COLO829 (cell line): ENCODE measurements around the gene SUGT1.
"Not testable (repeated sequence)": the region's sequence is repeated elsewhere in the genome, so short reads cannot be mapped to it uniquely, and the experiment has no call there.

Source experiments
- DNase-seq: peaks from one replicate; pipeline ENCODE4 v3.0.0; 2012; ENCODE audit warnings: low spot score

The SUGT1 gene

DNA sequence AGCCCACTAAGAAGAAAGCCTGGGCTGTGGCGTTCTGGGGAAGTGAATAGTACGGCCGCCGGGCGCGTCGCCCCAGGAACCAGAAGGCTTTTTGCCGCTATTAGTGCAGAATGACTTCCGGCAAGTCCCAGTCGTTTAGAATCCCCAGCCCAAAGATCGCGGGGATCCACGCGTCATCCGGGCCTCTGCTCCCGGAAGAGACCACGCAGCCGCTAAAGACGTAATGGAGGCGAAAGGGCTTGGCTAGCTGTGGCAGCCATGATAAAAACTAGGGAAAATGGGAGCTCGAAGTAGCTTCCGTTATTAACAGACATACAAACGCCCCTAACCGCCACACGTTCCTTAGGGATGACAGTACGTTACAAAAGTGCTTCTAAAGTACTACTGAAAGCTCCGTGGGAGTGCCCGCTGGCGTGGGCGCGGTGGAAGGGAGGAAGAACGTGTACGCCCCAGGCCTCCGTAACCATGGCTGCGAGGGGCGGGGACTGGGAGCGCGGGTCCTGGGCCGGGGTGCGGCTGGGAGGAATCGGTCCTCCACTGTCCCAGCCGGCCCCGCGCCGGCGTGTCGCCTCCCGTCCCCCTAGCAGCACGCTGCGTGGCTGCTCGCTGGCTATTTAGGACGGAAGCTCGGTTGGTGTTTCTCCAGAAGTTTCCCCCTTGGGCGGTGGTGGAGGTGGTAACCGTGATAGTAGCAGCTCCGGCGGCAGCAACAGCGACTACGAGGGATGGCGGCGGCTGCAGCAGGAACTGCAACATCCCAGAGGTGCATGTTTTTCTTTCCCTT is at the start of gene SUGT1:
TSS of gene SUGT1 (plus strand) at position 641 of the 784 bp plus-strand sequence. CDS start at position 726, 85 bp downstream.
- peak; percentile 85 for DNase-seq

DNA sequence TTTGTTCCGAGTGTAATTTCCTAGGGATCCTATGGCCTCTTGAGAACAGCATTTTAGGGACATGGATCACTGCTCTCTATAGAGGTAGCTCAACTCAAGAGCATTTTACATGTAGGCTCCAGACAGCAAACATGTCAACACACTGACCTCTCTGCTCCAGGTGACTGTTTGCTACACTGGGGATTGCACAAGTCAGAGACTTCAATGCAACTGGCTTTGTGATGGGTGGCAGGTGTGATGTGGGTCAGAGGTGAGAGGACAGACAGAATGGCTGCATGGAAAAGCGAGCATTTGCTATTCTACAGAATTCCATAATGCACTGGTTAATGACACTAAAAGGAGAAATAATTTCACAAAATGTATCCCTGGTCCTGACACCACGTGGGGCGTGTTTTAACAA is 49.3 kb upstream of the SUGT1 start:
- not testable (repeated sequence) for DNase-seq

DNA sequence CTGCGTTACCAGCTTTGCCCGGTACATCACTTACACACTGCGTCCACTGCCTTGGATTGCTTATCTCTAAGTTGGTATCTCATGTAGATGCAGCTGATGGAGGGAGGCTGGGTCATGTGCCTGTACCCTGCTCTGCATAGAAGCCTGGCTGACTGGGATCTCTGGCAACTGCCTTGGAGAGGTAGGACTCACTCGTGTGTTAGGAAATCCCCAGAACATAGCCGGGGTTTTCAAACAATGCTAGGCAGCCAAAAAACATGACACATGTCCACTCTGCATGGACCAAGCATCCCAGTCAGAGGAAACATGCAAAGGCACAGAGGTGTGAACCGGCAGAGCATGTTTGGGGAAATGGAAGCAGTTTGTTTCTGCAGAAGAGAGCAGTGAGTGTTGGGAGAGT is 46.5 kb upstream of the SUGT1 start:
- not testable (repeated sequence) for DNase-seq

DNA sequence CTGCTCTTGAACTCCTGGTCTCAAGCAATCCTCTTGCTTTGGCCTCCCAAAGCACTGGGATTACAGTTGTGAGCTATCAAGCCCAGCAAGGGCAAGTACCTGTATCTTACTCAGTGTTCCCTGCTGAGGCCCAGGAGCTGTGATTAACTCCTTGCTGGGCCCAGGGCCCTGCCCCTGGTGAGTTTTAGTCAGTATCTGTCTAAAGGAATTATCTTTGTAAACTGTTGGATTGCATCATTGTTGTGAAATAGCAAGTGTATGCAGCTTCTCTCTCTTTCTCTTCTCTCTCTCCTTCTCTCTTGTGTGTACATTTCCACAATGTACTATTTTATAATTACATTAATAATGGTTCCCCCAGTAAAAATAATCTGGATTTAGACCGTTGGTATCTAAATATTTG is 45.8 kb upstream of the SUGT1 start:
- not testable (repeated sequence) for DNase-seq

DNA sequence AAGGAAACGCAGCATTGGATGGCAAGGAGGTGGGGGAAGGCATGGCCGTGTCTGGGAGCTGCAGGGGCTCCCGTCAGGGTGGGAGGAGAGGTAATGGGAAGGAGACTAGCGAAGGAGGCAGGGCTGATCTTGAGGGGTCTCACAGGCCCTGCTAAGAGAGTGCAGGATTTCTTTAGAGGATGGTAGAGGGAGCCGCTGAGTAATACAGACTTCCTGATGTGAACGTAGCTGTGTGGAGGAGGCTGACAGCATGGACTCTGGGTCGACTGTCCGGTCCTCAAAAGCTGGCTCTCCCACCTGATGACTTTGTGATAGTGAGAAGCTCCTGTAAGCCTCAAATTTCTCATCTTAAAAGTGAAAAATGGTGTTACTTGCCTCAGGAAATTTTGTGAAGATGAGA is 44.5 kb upstream of the SUGT1 start:
- not testable (repeated sequence) for DNase-seq

DNA sequence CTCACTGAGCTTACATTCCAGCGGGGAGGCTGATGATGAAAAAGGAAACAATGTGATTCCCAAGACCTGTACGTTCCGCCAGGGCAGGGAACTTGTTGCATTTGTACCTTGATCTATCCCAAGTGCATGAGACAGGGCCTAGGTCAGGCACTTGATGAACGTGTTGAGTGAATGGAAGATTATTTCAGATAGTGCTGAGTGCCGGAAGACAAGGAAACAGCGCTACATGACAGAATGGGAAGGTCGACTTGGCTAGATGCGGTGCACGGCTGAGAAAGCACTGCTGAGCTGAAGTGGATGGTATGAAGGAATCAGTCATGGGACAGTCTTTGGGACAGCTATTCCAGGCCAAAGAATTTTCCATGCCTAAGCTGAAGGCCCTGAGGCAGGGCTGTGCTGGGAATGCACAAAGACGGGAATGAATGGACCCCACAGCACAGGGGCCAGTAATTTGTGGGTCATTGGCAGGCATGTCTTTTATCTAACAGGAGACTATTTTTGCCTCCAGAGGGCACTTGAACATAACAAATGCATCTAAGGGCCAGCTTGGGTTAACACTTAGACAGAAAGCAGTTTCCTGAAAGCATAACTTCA is 43.5 kb upstream of the SUGT1 start:
- DNase-seq: peak; percentile 61

DNA sequence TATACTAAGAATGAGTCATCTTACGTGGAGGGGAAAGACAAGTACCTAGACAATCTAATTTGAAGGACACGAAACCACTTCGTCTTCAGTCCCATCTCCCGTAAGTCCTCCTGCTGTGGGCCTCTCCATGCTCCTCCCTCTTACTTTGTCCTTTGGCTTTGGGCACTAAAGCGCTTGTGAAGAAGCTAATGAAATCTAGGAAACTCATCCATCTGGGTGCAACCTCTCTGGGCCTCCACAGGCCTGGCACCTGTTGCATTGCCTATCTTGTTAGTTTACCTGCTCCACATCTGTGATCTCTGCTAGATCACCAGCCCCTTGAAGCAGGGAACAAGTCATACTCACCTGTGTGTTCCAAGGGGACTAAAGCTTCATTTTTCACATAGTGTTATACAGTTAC is 42.5 kb upstream of the SUGT1 start:
- not testable (repeated sequence) for DNase-seq

DNA sequence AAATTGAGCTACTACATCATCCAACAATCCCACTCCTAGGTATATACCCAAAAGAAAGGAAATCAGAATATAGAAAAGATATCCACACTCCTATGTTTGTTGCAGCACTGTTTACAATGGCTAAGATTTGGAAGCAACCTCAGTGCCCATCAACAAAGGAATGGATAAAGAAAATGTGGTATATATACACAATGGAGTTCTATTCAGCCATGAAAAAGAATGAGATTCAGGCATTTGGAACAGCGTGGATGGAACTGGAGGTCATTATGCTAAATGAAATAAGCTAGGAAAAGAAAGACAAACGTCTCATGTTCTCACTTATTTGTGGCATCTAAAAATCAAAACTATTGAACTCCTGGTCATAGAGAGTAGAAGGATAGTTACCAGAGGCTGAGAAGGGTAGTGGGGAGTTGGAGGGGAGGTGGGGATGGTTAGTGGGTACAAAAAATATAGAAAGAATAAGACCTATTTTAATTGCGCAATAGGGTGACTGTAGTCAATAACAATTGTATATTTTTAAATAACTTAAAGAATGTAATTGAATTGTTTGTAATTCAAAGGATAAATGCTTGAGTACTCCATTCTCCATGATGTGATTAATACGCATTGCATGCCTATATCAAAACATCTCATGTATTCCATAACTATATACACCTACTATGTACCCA is 37.4 kb upstream of the SUGT1 start:
- no peak for DNase-seq

DNA sequence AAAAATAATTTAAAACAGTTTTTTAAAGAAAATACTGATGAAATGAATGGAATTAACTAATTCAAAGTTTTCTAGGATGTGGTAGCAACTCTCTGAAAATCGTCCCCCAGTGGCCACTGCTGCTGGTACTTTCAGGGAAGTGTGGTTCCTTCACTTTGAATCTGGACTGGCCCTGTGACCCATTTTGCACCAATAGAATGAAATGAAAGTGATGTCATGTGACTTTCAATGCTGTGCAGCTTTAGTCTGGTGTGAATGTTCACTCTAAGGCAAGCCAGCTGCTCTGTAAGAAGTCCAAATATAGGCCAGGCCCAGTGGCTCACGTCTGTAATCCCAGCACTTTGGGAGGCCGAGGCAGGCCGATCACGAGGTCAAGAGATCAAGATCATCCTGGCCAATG is 36.8 kb upstream of the SUGT1 start:
- no peak for DNase-seq

DNA sequence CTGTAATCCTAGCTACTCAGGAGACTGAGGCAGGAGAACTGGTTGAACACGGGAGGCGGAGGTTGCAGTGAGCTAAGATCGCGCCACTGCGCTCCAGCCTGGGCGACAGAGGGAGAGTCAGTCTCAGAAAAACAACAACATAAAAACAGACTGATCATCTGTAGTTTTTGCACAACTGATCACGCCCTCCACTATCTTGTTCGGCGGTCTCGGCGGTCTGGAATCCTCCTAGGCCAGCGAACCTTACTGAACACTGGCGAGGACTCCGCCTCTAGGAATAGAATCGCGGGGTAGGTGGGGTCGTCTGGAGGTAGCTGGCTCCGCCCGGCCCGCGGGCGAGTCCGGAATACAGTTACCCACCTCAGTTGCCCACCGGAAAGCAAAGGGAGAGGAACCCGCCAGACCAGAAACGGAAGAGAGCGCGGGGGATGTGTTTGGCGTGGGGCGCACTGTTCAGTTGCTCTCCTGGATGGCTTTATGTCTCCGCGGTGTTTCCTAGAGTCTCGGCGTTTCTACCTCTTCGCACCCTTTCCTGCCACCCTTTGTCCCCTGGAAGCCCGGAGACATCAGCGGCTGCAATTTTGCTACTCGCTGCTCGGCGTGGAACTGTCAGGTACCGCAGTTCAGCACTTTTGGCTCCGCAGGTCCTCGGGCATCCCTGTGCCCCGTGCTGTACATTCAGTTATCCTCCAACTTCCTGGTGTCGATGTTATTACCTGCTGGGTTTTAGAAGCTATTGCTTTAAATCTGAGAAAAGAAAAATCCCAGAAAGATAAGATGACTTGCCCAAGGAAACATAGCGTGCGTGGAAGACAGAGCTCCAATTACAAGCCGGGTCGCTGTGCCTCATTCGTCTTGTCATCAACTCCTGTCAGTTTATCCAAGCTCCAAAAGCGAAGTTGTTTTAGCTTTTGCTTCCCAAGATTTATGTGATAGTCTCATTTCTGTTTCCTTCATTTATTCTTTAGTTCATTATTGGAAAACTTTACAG is 35.3 kb upstream of the SUGT1 start:
- peak; percentile 92 for DNase-seq

DNA sequence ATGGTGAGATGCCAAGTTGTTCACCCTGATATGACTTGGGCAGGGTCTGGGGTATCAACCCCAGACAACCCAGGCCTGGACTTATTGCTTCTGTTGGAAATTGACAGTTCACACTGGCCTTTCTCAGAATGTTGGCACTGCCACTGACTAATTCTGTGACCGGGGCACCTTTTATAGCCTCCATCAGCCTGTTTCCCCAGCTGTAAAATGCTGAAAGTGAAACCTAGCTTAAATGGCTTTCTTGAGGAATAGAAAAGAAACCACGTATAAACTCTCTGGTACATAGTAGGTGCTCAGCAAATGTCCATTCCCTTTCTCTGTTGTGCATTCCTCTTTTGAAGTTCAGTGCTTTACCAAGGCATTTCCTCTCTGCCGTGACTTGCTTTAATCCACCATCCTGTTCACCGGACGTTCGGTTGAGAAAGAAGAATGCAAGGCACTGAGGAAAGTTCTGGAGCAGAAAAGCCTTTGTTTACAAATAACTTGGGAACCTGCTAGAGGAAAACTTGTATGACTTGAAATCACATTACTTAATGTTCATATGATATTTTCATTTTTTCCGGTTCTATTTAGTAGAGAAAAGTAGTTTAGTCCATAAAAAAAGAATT is 21.4 kb upstream of the SUGT1 start:
- DNase-seq: not testable (repeated sequence)

DNA sequence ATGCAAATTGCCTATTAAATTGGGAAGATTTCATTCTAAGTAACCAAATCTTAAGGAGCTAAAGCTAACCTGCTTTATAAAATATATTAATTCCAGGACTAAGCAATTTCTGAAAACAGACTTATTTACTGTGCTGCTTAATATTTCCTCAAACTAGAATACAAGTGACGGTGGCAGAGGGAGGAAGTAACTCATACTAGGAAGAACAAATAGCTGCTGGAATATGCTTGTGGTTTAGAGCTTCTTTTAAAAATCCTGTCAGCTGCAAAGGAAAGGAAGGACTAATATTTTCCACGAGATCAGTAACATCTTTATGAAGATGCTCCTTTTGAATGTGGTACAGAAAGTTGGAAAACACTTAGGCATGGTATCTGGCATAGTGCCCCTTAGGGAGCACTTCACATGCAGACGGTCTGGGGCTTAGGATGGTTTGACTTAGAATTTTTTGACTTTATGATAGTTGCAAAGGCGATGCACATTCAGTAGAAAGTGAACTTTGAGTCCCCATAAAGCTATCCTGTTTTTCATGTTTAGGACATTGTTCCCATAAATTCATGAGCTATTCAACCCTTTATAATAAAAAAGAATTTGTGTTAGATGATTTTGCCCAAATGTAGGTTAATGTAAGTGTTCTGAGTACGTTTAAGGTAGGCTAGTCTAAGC is 13.8 kb upstream of the SUGT1 start:
- no peak for DNase-seq

DNA sequence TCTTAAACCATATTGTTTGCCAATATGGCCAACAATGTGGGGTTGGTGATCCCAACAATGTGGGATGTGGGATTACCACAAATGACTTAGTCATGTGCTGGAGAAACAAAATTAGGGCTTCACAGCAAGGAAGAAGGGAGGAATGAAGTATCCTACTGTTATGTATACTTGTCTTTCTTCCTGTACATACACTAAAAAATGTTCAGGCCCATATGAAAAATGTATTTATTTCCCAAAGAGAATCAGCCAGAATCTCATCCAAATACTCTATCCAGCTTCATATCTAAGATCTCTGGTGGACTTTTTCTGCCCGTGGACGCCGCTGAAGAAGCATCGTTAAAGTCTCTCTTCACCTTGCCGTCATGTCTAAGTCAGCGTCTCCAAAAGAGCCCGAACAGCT is 10.5 kb upstream of the SUGT1 start, which contains the start of gene HNRNPA1L2:
TSS of gene HNRNPA1L2 (plus strand) at position 301 of the 400 bp plus-strand sequence. CDS start at position 363, 62 bp downstream.
- DNase-seq: no peak

DNA sequence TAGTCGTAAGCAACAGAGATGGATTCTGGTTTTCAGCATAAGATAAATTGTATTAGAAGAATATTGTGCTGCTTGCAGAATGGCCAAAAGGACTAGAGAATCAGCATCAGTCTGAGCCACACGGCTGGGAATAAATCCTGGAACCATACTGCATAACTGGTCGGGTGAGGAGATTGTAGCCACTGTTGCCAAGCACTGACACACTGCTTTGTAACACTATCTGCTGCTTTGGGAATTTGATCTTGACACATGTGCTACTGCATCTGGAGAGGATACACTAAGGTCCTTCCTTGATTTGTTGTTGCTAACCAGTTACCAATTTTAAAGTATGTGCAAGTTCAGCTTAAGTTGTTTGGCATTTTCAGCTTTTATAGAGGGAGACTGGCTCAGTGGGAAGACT is 8.5 kb upstream of the SUGT1 start:
- no peak for DNase-seq

DNA sequence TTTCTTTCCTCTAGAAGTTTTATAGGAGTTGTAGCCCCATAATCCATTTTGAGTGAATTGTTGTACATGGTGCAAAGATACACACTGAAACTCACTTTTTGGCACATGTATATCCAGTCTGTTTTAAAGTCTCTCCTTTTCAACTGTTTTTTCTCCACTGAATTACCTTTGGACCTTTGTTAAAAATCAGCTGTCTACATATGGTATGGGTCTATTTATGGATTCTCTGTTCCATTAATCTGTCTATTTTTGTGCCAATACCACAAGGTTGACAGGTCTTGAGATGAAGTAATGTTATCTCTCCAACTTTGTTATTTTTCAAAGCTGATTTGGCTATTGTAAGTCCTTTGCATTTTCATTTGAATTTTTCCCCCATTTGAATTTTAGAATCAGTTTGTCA is 5.7 kb upstream of the SUGT1 start:
- DNase-seq: no peak

DNA sequence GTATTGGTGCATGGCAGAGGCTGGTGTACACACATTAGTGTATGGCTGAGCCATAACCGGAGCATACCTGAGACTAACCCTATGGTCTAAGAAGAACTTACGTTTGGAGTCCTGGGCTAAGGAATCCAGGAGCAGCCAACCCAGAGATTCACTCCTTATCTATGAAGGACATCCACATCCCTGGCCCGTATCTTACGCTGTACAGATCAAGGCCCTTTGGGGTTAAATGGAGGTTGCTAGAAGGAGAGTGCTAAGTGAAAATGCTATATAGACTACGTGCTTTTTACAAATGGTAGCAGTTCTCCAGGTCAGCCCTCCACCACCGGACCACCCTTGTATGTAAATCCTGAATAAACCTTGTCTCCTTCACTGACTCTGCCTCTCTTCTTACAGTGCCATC is 1.9 kb upstream of the SUGT1 start:
- DNase-seq: no peak

DNA sequence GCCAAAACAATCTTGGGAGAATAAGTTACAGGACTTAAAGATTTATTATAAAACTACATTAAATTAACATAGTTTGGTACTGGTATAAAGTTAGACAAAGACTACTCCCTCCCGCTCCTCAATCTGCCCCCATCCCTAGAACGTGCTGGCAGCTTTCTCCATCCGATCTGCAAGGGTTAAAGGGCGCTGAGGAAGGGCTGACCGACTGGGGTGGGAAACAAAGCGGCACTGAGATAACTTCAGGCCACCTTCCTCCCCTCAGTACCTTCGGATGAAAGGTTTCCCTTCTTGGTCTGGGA is 790 bp upstream of the SUGT1 start:
- DNase-seq: peak; percentile 13

DNA sequence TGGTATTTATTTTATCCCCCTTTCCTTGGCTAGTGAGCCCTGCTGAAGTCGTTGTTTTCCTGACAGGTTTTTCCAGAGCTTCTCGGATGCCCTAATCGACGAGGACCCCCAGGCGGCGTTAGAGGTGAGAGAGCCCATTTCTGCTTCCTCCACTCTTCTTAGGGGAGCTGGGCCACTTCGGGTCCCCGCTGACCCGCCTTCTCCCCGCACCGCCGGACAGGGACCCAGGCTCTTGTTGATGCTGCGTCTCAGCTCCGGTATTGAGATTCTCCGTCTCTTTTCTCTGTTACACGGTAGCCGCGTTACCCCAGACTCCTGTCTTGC is 306 bp downstream of the SUGT1 start:
- peak; percentile 9 for DNase-seq

DNA sequence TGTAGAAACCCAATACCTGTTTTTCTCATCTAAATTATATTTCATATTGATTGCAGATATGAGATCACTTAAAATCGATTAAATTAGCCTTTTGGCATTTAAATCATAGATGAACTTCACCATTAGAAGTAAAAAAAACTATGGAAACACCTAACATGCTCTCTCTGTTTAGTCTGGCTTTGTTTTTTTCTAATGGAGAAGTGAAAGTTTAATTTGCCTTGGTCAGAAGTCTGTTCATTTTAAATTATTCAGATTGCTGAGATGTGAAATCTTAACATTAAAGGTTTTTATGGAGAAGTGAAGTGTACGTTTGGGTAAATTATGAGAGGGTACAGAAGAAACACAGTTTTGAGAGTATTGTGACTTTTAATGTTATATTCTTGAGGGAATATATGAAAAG is 6.7 kb downstream of the SUGT1 start:
- no peak for DNase-seq

DNA sequence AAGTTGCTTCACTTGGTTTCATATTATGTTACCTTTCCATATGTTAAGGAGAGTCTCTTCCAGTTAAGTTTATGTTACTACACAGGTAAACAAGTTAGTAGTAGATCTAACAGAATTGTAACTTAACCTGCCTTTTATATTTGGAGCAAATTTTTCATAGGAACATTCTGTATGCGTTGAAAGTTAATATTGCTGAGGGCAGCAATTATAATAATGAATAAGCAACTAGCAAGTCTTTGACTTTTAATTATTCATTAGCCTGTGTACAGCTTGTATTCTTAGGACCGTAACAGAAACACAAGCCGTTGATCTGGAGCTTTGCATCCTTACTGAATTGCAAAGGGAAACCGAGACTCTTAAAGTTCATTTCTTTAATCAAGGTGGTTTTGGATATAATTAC is 11.6 kb downstream of the SUGT1 start:
- no peak for DNase-seq

DNA sequence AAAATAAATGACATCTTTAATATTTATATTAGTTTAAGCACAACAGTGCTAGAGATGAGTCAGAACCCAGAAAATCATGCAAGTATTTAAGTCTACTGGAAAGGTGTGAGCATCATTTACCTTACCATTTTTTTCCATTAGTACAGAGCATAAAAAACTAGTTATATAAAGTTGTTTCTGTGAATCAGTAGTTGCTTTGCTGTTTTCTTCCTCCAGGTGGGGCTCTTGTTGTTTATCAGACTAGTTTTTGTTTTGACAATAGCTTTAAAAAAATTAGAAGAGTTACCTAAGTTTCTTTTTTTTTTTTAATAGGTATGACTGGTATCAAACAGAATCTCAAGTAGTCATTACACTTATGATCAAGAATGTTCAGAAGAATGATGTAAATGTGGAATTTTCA is 12.7 kb downstream of the SUGT1 start:
- peak; percentile 40 for DNase-seq
